GM13977 (cell line): ENCODE measurements around the gene EXOC6.

Source experiments
- DNase-seq: peaks from one replicate; pipeline ENCODE4 v3.0.0; 2012; ENCODE audit warnings: low spot score
- in situ Hi-C: fragments of 300-500 bp; cut with MboI; formaldehyde crosslinking; loops from one replicate; pipeline ENCODE4 v1.12.0; 2022; ENCODE audit warnings: low sequenced_read_pairs, low pct_unique_long_range_greater_than_20kb, mixed read lengths, inconsistent platforms; ENCODE audit not compliant: unreplicated experiment
- TF ChIP-seq, protein P1 (sequence below): IDR thresholded peaks from 2 replicates; pipeline ENCODE4 v1.5.1; 2012; ENCODE audit warnings: mild to moderate bottlenecking, control low read depth; ENCODE audit not compliant: insufficient read depth; ENCODE audit errors: extremely low read depth, missing control alignments

The EXOC6 gene

DNA sequence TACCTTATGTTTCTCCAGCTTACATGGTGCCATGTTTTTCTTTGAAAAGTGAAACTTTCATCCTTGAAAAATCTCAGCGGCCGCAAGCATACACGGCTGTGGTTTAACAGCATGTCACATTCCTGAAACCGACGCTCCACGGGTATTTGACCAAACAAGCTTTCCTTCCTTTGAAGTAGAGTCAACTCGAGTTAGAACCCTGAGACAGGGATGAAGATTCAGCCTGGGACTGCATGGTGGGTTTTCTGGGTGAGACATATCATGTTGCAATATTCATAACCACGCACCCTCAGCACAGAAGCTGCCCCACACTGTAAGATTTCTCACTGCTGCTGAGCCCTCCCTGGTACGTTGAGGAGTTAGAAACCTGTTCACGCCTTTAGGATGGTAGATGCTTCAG is 233.5 kb downstream of the EXOC6 start:
- TF ChIP-seq, protein P1, sequence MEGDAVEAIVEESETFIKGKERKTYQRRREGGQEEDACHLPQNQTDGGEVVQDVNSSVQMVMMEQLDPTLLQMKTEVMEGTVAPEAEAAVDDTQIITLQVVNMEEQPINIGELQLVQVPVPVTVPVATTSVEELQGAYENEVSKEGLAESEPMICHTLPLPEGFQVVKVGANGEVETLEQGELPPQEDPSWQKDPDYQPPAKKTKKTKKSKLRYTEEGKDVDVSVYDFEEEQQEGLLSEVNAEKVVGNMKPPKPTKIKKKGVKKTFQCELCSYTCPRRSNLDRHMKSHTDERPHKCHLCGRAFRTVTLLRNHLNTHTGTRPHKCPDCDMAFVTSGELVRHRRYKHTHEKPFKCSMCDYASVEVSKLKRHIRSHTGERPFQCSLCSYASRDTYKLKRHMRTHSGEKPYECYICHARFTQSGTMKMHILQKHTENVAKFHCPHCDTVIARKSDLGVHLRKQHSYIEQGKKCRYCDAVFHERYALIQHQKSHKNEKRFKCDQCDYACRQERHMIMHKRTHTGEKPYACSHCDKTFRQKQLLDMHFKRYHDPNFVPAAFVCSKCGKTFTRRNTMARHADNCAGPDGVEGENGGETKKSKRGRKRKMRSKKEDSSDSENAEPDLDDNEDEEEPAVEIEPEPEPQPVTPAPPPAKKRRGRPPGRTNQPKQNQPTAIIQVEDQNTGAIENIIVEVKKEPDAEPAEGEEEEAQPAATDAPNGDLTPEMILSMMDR, result no peak
- DNase-seq, result no peak
- in situ Hi-C loops, result loop anchor here (25.0 kb wide), 2 partner anchors 205 to 405 kb away; partner anchors contain the start of genes CEP55 and MYOF

DNA sequence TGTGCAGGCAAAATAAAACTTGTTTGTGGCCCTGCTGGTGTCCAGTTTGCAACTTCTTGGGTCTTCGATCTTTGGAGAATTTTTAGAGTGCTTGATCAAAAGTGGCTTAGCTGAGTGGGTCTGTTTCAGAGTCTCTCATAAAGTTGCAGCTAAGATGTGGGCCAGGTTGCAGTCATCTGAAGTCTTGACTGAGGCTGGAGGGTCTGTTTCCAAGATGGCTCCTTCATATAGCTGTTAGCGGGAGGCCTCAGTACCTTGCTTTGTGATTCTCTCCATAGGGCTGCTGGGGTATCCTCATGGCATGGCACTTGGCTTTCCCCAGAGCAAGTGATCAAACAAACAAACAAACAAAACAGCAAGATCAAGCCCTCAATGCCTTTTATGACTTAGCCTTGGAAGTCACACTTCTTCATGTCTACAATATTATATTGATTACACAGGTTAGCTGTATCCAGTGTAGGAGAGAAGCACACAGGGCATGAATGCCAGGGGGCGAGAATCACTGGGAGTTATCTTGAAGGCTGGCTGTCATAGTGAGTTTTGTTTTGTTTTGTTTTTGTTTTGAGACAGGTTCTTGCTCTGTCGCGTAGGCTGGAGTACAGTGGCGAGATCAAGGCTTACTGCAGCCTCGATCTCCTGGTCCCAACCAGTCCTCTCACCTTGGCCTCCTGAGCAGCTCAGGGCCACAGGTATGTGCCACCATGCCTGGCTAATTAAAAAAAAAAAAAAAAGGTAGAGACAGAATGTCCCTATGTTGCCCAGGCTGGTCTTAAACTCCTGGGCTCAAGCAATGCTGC is 235.6 kb downstream of the EXOC6 start:
- in situ Hi-C loops, result loop anchor here (25.0 kb wide), 2 partner anchors 203 to 403 kb away; partner anchors contain the start of genes CEP55 and MYOF
- TF ChIP-seq, protein P1, result no peak
- DNase-seq, result no peak

DNA sequence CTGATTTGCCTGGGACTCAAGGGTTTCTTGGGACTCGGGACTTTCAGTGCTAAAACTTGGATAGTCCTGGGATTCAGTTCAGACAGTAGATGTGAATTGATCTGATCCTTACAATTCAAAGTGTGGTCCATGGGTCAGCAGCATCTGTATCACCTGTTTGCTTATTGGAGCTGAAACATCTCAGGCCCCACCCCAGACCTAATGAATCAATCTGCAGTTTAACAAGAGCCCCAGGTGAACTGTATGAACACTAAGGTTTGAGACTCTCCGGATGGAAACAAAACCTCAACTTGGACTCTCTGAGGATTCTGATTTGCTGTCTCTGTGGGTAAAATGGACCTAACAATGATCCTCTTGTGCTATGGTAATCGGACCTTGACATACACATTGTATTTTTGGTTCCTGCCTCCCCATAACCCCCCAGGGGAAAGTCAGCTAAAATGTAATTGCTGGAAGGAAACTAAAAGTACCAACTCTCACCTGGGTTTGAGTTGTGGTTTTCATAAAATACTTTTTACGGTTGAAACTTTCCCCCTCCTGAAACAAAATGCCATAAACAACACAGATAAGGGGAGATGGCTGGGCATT is 237.0 kb downstream of the EXOC6 start:
- DNase-seq, result no peak
- in situ Hi-C loops, result loop anchor here (25.0 kb wide), 2 partner anchors 202 to 402 kb away; partner anchors contain the start of genes CEP55 and MYOF
- TF ChIP-seq, protein P1, result no peak

DNA sequence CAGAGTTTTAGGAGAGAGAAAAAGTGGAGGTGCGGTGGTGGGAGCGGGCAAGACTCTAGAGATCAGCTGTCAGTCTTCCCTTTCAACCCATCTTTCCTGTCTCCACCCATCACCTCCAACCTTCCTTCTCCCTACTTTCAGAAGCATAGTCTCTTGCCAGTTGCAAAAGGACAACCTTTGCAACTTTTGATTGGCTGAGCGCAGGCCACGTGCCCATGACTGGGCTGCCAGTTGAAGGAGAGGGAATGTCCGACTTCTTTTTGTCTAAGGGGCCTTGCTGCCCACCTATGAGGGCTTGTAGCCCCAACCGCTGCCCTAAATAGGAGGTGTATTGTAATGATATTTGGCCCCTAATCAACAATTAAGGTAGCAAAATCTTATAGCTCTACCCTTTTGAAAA is 238.0 kb downstream of the EXOC6 start:
- TF ChIP-seq, protein P1, result no peak
- in situ Hi-C loops, result loop anchor here (25.0 kb wide), 2 partner anchors 201 to 401 kb away; partner anchors contain the start of genes CEP55 and MYOF
- no peak for DNase-seq

DNA sequence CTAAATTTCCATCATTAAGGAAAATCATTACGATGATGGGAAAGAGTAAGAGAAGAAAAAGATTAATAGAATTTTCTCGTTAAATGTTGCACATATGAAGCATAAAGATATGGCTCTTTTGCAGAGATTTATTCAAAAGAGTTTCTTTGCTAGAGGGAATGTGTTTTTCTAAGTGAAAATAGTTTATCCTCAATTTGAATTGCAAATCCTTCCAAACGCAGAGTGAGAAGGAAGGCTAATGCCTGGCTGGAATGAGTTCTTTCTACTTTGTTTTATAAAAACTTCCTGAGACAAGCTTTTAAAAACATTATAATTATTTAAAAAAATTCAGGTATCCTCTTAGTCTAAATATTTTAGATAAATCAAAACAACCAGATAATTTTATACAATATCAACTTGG is 239.5 kb downstream of the EXOC6 start:
- TF ChIP-seq, protein P1, result no peak
- in situ Hi-C loops, result loop anchor here (25.0 kb wide), 2 partner anchors 199 to 399 kb away; partner anchors contain the start of genes CEP55 and MYOF

DNA sequence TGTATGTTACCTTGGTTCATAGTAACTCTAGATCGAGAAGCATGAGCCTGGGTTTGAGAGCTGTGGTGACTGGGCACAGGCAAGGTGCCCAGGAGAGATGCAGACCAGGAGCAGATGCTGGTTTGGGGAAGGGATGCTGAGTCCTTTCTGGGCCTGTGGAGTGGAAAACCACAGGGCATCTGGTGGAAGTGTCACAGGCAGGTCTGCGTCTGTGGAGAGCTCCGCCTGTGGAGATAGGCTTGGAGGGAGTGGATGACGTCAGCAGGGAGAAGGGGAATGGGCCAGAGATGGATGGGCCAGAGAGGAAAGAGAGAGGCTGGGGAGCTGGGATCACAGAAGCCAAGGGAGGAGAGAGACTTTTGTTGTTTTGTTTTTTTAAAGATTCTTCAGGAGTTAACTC is 240.1 kb downstream of the EXOC6 start:
- in situ Hi-C loops, result loop anchor here (25.0 kb wide), 2 partner anchors 199 to 399 kb away; partner anchors contain the start of genes CEP55 and MYOF
- DNase-seq, result no peak
- TF ChIP-seq, protein P1, result no peak

More for the DNA sequence above, 239.5 kb downstream of the EXOC6 start:
- no peak for DNase-seq
